ENCODE data around the gene ZC2HC1B.
A peak's percentile ranks its signal among the peaks of the same experiment; 100 is the strongest.

GRCh38 chr6:143941852-143942627, 77.8 kb downstream of the ZC2HC1B start:
- TF ChIP-seq POLR2AphosphoS5 (IDR thresholded peaks at IDR 0.05; ENCODE audit: low read depth, low read length) (no peak), KDM1A (IDR thresholded peaks at IDR 0.05; ENCODE audit: borderline replicate concordance, low read length) (0 out of 2 replicates have a peak, but pooled peaks have one; percentile 12), POLR2A (IDR thresholded peaks at IDR 0.05; ENCODE audit: control extremely low read depth in 1 of 2, low read depth in 2 of 2, low read length in 2 of 2) (no peak), RNF2 (IDR thresholded peaks at IDR 0.05; ENCODE audit: borderline replicate concordance, low read depth, low read length, missing control alignments, poor library complexity, severe bottlenecking) (no peak), ZNF274 (IDR thresholded peaks at IDR 0.05; ENCODE audit: borderline replicate concordance, extremely low read depth, low read length) (no peak), EZH2 (IDR thresholded peaks at IDR 0.05; ENCODE audit: low read depth, low read length, severe bottlenecking) (no peak), YY1 (IDR thresholded peaks at IDR 0.05; ENCODE audit: low read depth, low read length) (peak; percentile 73), GABPA (IDR thresholded peaks at IDR 0.05; ENCODE audit: borderline replicate concordance, insufficient read depth, low read length) (no peak)
